Stromal cell of bone marrow (primary cell): ENCODE measurements around the gene GRM1.

Experiments
- DNase-seq: peaks from one replicate; pipeline ENCODE4 v3.0.0-alpha.2; 2012; ENCODE audit warnings: low read depth

Gene GRM1

GRCh38 chr6:146271163-146271562 is 242.3 kb downstream of the GRM1 start:
- peak; percentile 69 for DNase-seq

DNA sequence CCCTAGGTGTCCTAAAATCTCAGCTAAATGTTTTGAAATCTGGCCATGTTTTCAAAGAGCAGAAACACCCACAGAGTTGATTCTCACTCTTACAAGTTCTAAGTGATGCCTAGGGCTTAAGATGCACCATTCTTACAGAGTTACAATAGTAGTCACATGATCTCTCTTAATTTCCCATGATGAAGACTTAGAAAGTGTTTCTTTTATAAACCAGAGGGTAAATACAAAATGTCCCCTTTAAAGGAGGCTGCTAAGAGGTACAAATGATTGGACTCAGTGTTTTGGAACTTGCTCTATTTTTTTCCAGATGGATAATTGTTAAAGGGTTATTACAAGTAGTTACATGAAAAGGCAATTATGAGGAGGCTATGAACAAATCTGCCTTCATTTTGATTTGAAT is 244.6 kb downstream of the GRM1 start:
- no peak for DNase-seq

GRCh38 chr6:146277142-146277541 is 248.3 kb downstream of the GRM1 start:
- DNase-seq: no peak

GRCh38 chr6:146281651-146282362 is 252.9 kb downstream of the GRM1 start:
- DNase-seq: no peak

DNA sequence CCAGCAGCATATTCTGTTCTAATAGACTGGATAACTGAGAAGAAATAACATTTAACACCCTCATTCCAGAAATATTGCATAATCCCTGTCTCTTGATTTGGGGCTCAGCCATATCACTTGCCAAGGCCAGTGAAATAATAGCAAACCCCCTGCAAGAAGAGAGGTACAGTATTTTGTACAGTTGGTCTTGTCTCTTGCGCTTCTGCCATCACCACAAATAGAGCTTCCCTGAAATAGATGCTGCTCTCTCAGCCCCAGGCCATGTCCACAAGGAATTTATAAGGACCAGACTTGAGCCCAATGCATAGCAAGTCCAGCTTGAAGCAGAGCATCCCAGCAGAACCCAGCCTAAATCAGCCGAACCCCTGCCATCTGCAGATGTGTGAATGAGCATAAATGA is 254.0 kb downstream of the GRM1 start:
- DNase-seq: no peak

DNA sequence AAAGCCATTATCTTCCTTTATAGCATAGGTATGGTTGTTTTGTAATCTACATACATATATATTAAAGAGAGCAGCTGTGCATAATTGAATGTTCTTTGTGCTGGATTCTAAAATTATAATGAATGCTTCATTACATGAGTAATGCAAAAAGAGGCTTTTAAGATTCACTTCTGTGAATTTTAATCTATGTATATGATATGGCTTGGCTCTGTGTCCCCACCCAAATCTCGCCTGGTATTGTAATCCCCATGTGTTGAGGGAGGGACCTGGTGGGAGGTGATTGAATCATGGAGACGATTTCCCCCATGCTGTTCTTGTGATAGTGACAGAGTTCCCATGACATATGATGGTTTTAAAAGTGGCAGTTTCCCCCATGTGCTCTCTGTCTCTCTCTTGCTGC is 255.4 kb downstream of the GRM1 start:
- no peak for DNase-seq

- no peak for DNase-seq
Measured at GRCh38 chr6:146286961-146287360, 258.1 kb downstream of the GRM1 start.

GRCh38 chr6:146287691-146288369 is 259.0 kb downstream of the GRM1 start:
- peak; percentile 53 for DNase-seq

DNA sequence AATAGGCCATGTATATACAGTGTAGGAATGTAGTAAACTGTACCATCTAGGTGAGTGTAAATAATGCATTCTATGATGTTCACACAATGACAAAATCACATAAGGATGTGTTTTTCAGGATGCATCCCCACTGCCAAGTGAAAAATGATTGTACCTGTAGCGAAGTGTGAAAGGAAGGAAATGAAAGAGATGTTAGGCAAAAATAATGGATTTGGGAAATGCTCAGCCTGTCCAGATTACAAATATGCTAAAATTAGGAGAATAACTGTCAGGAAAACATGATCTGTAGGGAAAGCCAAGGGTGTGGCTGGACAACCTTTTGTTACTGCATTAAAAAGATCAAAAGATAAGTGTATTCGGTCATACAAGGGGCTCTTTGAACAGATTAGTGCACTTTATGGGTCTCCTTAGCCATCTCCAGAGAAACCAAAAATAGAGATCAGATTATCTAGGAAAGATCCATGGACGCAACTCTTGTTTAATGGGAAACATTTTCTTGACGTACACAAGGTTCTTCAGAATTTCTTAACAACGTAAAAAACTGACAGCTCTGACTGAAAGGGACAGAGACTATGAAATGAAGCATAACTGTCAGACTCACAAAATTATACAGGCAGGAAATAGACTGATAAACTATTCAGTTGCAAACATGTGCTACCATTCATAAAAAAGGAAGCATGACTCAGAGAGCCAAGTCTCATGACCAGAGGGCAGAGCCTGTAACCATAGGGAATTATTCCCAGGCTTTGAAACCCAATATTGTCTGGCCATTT is 261.1 kb downstream of the GRM1 start:
- peak; percentile 91 for DNase-seq

DNA sequence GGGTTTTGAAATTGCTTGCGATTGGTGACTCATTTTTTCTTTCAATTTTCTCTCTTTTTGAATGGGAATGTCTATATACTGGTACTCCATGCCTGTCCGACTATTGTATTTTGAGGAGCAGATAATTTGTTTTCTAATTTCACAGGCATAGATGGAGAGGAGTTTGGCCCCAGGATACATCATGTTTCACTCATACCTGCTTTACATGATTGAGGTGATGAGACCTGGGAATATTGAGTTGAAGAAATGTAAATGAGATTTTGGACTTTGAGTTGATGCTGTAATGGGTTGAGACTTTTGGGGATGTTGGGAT is 261.7 kb downstream of the GRM1 start:
- no peak for DNase-seq

DNA sequence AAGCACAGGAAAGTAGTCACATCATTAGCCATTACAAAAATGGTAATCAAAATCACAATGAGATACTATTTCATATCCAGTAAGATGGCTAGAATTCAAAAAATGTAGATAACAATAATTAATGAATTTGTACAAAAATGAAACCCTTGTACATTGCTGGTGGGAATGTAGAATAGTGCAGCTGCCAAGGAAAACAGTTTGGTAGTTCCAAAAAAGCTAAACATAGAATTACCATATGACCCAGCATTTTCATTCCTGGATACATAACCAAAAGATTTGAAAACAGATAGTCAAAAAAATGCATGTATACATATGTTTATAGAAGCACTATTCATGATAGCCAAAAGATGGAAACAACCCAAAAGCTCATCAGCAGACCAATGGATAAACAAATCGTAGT is 263.6 kb downstream of the GRM1 start:
- no peak for DNase-seq

- DNase-seq: no peak
Measured at GRCh38 chr6:146295695-146296094, 266.8 kb downstream of the GRM1 start.

DNA sequence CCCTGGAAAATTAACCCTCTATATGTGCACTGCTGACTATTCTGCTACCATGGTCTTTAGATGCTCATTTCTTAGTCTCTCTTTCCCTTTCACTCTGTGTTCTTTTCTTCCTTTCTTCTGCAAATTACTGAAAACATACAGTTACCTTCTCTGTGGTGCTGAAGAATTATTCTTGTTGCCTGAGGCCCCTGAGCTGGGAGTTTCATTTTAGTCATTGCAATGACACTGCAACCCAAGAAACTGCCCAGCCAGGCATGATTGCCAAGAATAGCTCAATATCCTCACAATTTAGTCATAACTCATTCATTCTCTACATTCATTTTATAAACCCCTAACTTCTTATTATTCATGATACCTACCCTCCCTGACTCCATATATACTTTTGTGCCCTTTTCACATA is 269.0 kb downstream of the GRM1 start:
- peak; percentile 47 for DNase-seq

- no peak for DNase-seq
Measured at GRCh38 chr6:146300521-146300920, 271.7 kb downstream of the GRM1 start.

DNA sequence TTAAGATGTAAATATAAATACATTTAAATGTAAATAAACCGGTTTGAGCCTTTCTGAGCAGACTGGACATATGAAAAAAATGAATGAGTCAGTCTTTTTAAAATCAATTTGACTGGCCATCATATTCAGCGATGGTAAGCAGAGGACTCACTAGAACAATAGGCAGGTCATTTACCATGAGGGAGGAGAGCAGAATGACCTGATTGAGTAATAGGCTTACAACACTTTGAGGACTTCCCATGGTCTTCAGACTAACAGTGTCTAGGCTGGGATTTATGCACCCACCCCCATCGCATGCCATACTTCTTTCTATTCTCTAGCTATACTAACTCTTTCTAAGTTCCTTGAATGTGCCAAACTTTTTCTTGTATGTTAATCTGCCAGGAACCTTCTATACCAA is 272.9 kb downstream of the GRM1 start:
- no peak for DNase-seq

DNA sequence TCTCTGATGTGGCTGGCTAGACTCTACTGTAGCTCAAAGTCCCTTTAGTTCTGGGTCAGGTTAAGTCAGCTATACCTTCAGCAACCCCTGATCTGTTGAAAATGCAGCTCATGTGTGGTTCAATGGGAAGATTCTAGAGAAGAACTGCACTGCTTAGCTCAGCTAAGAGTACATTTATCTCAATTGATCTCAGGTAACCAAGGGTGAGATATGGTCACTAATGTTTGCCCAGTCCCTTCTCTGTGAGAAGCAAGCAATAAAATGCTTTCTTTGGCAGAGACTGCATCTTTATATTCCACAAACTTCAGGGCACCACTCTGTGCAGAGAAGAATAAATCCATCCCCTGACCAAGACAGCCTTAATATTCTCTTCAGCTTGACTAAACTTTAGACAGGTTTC is 274.1 kb downstream of the GRM1 start:
- no peak for DNase-seq

GRCh38 chr6:146304181-146304580 is 275.3 kb downstream of the GRM1 start:
- no peak for DNase-seq

- DNase-seq: no peak
Measured at GRCh38 chr6:146305092-146305491, 276.2 kb downstream of the GRM1 start.

DNA sequence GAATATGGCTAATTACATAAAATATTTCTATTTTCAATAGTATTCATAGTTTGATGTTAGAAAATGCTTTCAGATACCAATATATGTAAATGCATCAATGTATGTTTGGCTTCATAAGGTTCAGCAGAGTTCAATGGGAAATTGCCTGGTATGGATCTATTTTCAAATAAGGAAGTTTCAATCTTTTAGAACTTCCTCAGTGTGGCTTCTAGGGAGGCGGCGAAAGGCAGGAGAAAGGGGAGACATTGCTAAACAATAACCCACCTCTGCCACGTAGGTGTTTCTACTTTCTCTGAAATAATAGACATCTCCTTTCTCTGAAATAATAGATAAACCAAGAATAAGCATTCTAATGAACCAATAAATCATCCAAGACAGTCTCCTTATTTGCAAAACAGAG is 277.1 kb downstream of the GRM1 start:
- no peak for DNase-seq

GRCh38 chr6:146310628-146311027 is 281.8 kb downstream of the GRM1 start:
- DNase-seq: no peak

- DNase-seq: no peak
Measured at GRCh38 chr6:146311079-146311478, 282.2 kb downstream of the GRM1 start.

- DNase-seq: no peak
Measured at GRCh38 chr6:146312608-146313007, 283.7 kb downstream of the GRM1 start.
